M059J (cell line): Measurements from ENCODE around the gene HS3ST4. TPM values are rescaled to one million over a fixed set of nuclear protein-coding genes. Genes with fewer than 3 reads are reported as not detected.
A peak's percentile ranks its signal among the peaks of the same experiment; 100 is the strongest.

Experiments used
- DNase-seq: peaks from one replicate; pipeline ENCODE4 v3.0.0-alpha.2; 2012; ENCODE audit warnings: low read depth
- total RNA-seq: library from RNA; depleted of rRNA; stranded (reverse); fragments of >200 nt; shearing (Covaris generic); gene quantifications from 2 replicates; pipeline ENCODE4 v1.2.3, GENCODE V29; 2014

HS3ST4 gene
- total RNA-seq, 1 experiment from 2014 or later, result not detected

- DNase-seq, result peak; percentile 30
Observed at GRCh38 chr16:25823891-25824290, 132.1 kb downstream of the HS3ST4 start.

GRCh38 chr16:25827709-25828108, 135.9 kb downstream of the HS3ST4 start:
- no peak for DNase-seq

- no peak for DNase-seq
Observed at GRCh38 chr16:25828510-25828909, 136.8 kb downstream of the HS3ST4 start.

- no peak for DNase-seq
Observed at GRCh38 chr16:25832291-25832690, 140.5 kb downstream of the HS3ST4 start.

GRCh38 chr16:25834101-25834500, 142.3 kb downstream of the HS3ST4 start:
- DNase-seq, result no peak

- DNase-seq, result no peak
Observed at GRCh38 chr16:25835126-25835525, 143.4 kb downstream of the HS3ST4 start.

- DNase-seq, result peak; percentile 47
Observed at GRCh38 chr16:25838724-25839186, 147.0 kb downstream of the HS3ST4 start.

- no peak for DNase-seq
Observed at GRCh38 chr16:25841761-25842160, 150.0 kb downstream of the HS3ST4 start.

GRCh38 chr16:25845901-25846300, 154.1 kb downstream of the HS3ST4 start:
- DNase-seq, result no peak

- no peak for DNase-seq
Observed at GRCh38 chr16:25854141-25854540, 162.4 kb downstream of the HS3ST4 start.

- DNase-seq, result no peak
Observed at GRCh38 chr16:25855063-25855462, 163.3 kb downstream of the HS3ST4 start.

- no peak for DNase-seq
Observed at GRCh38 chr16:25855818-25856217, 164.1 kb downstream of the HS3ST4 start.

GRCh38 chr16:25859645-25860044, 167.9 kb downstream of the HS3ST4 start:
- DNase-seq, result no peak

GRCh38 chr16:25867041-25867440, 175.3 kb downstream of the HS3ST4 start:
- DNase-seq, result no peak

GRCh38 chr16:25868106-25868505, 176.3 kb downstream of the HS3ST4 start:
- no peak for DNase-seq

GRCh38 chr16:25868706-25869370, 177.1 kb downstream of the HS3ST4 start:
- DNase-seq, result no peak

- DNase-seq, result no peak
Observed at GRCh38 chr16:25872369-25873070, 180.8 kb downstream of the HS3ST4 start.

GRCh38 chr16:25874196-25874595, 182.4 kb downstream of the HS3ST4 start:
- DNase-seq, result no peak

GRCh38 chr16:25875956-25876598, 184.3 kb downstream of the HS3ST4 start:
- DNase-seq, result no peak

- DNase-seq, result no peak
Observed at GRCh38 chr16:25877103-25877502, 185.3 kb downstream of the HS3ST4 start.

- no peak for DNase-seq
Observed at GRCh38 chr16:25886598-25886997, 194.8 kb downstream of the HS3ST4 start.

- no peak for DNase-seq
Observed at GRCh38 chr16:25888868-25889267, 197.1 kb downstream of the HS3ST4 start.

- DNase-seq, result no peak
Observed at GRCh38 chr16:25893332-25893731, 201.6 kb downstream of the HS3ST4 start.
